H1 (cell line): ENCODE measurements around the gene PRKCA. TPM values are rescaled to one million over a fixed set of nuclear protein-coding genes. Genes with fewer than 3 reads are reported as not detected.

ENCODE experiments used
- CTCF ChIA-PET: fragments of 300-600 bp; sonication (Branson Sonifier 250); formaldehyde crosslinking; loops from one replicate; lab custom pipeline; 2021; ENCODE audit not compliant: partially characterized antibody; lab: Charles Lee
- POLR2A ChIA-PET: fragments of 300-600 bp; sonication (Branson Sonifier 250); formaldehyde crosslinking; loops from one replicate; lab custom pipeline; 2021; ENCODE audit warnings: inconsistent platforms; ENCODE audit not compliant: partially characterized antibody; lab: Charles Lee
- DNase-seq, 2 experiments: peaks; one replicate each; pipeline versions ENCODE4 v3.0.0 to v3.0.0-alpha.2; 2010 to 2022; ENCODE audit warnings: low spot score in 2 of 2, low read depth in 1 of 2, mixed read lengths in 1 of 2
- FAIRE-seq: peaks from 2 replicates; lab custom pipeline; 2011; peaks lifted over from hg19 to GRCh38; lab: Jason Lieb, UNC
- H2AFZ ChIP-seq: 2 replicates; pipeline ENCODE4 v1.8.1; 2012; ENCODE audit warnings: low read length, inconsistent platforms
- H2AK5ac ChIP-seq: 2 replicates; pipeline ENCODE4 v1.6.1; 2013; ENCODE audit warnings: low read depth, low read length
- H2BK120ac ChIP-seq: replicated peaks from 2 replicates; pipeline ENCODE3; 2013; ENCODE audit warnings: low read depth, low read length, inconsistent platforms
- H2BK12ac ChIP-seq: 2 replicates; pipeline ENCODE4 v1.6.1; 2013; ENCODE audit warnings: low read depth, low read length
- H2BK15ac ChIP-seq: 2 replicates; pipeline ENCODE4 v1.6.1; 2013; ENCODE audit warnings: low read length
- H2BK20ac ChIP-seq: 2 replicates; pipeline ENCODE4 v1.6.1; 2013; ENCODE audit warnings: low read length
- H2BK5ac ChIP-seq: 2 replicates; pipeline ENCODE4 v1.6.1; 2013; ENCODE audit warnings: low read depth, low read length
- H3K14ac ChIP-seq: 2 replicates; pipeline ENCODE4 v1.6.1; 2013; ENCODE audit warnings: inconsistent platforms; ENCODE audit not compliant: insufficient read length
- H3K18ac ChIP-seq: 2 replicates; pipeline ENCODE4 v1.6.1; 2013; ENCODE audit warnings: low read length; ENCODE audit errors: extremely low read depth
- H3K23ac ChIP-seq: 2 replicates; pipeline ENCODE4 v1.6.1; 2013; ENCODE audit warnings: inconsistent platforms; ENCODE audit not compliant: insufficient read length
- H3K23me2 ChIP-seq: 2 replicates; pipeline ENCODE4 v1.6.1; 2013; ENCODE audit warnings: low read depth, low read length
- H3K27ac ChIP-seq: 2 replicates; pipeline ENCODE4 v1.6.1; 2011; ENCODE audit warnings: low read depth, low read length, inconsistent platforms
- H3K27me3 ChIP-seq, 4 experiments: replicated peaks in 1 of 4; 1 replicate in 1 of 4; 2 replicates in 3 of 4; pipeline versions ENCODE4 v1.6.1 to v1.8.1; 2011 to 2013; ENCODE audit warnings: low read length in 3 of 4, mild to moderate bottlenecking in 3 of 4, inconsistent platforms in 2 of 4, mixed read lengths in 2 of 4, moderate library complexity in 1 of 4; ENCODE audit not compliant: control insufficient read depth in 3 of 4, insufficient read depth in 3 of 4; ENCODE audit errors: extremely low read depth in 1 of 4
- H3K36me3 ChIP-seq, 4 experiments: 2 replicates each; pipeline versions ENCODE4 v1.6.1 to v1.8.1; 2011 to 2013; ENCODE audit warnings: mild to moderate bottlenecking in 4 of 4, low read length in 3 of 4, moderate library complexity in 2 of 4, control low read depth in 1 of 4, inconsistent platforms in 1 of 4; ENCODE audit not compliant: insufficient read depth in 4 of 4, control insufficient read depth in 2 of 4
- H3K4ac ChIP-seq: replicated peaks from 2 replicates; pipeline ENCODE3; 2013; ENCODE audit warnings: low read length, low read depth, mixed read lengths, inconsistent platforms; ENCODE audit not compliant: insufficient read length
- H3K4me1 ChIP-seq, 4 experiments: replicated peaks in 1 of 4; 1 replicate in 1 of 4; 2 replicates in 3 of 4; pipeline versions ENCODE4 v1.6.1 to v1.8.1; 2011 to 2013; ENCODE audit warnings: low read length in 3 of 4, inconsistent platforms in 2 of 4, mixed read lengths in 1 of 4; ENCODE audit not compliant: insufficient read depth in 4 of 4, control insufficient read depth in 3 of 4
- H3K4me2 ChIP-seq, 2 experiments: 2 replicates each; pipeline versions ENCODE4 v1.6.1 to v1.8.1; 2011 to 2013; ENCODE audit warnings: low read depth in 2 of 2, low read length in 2 of 2, control low read depth in 1 of 2, inconsistent platforms in 1 of 2, mild to moderate bottlenecking in 1 of 2; ENCODE audit not compliant: insufficient read depth in 1 of 2
- H3K4me3 ChIP-seq, 4 experiments: fragments of 200-600, 300-600 bp in 1 of 4; sonication (generic), shearing (Covaris generic), sonication (Bioruptor Twin) in 1 of 4; 2 replicates each; pipeline versions ENCODE4 v1.5.1 to v1.8.1; 2011 to 2016; ENCODE audit warnings: low read length in 4 of 4, low read depth in 3 of 4, control low read depth in 2 of 4, inconsistent platforms in 2 of 4, mild to moderate bottlenecking in 2 of 4, mixed read lengths in 1 of 4, moderate library complexity in 1 of 4; ENCODE audit not compliant: insufficient read depth in 2 of 4; ENCODE audit errors: extremely low read depth in 1 of 4
- H3K56ac ChIP-seq: replicated peaks from 2 replicates; pipeline ENCODE3; 2013; ENCODE audit warnings: low read depth, mild to moderate bottlenecking, mixed read lengths, low read length, inconsistent platforms; ENCODE audit not compliant: insufficient read length
- H3K79me1 ChIP-seq: 2 replicates; pipeline ENCODE4 v1.6.1; 2013; ENCODE audit warnings: low read depth, low read length, control low read depth
- H3K79me2 ChIP-seq, 2 experiments: 2 replicates each; pipeline versions ENCODE4 v1.6.1 to v1.8.1; 2012 to 2013; ENCODE audit warnings: low read length in 2 of 2, mild to moderate bottlenecking in 2 of 2, inconsistent platforms in 1 of 2; ENCODE audit not compliant: insufficient read depth in 2 of 2, control insufficient read depth in 1 of 2
- H3K9ac ChIP-seq, 4 experiments: replicated peaks in 1 of 4; 1 replicate in 1 of 4; 2 replicates in 3 of 4; pipeline versions ENCODE4 v1.6.1 to v1.8.1; 2011 to 2013; ENCODE audit warnings: low read depth in 3 of 4, low read length in 3 of 4, control low read depth in 2 of 4, mild to moderate bottlenecking in 2 of 4, moderate library complexity in 2 of 4, inconsistent platforms in 1 of 4; ENCODE audit errors: extremely low read depth in 1 of 4
- H3K9me3 ChIP-seq, 2 experiments: 2 replicates each; pipeline versions ENCODE4 v1.6.1 to v1.8.1; 2012 to 2013; ENCODE audit warnings: mild to moderate bottlenecking in 2 of 2, moderate library complexity in 2 of 2, control low read depth in 1 of 2, inconsistent platforms in 1 of 2, low read depth in 1 of 2, low read length in 1 of 2, mixed read lengths in 1 of 2; ENCODE audit not compliant: insufficient read depth in 2 of 2
- H4K20me1 ChIP-seq, 2 experiments: replicated peaks in 1 of 2; 2 replicates each; pipeline versions ENCODE3 to v1.8.1; 2011 to 2013; ENCODE audit warnings: inconsistent platforms in 2 of 2, low read length in 2 of 2, mild to moderate bottlenecking in 1 of 2; ENCODE audit not compliant: insufficient read depth in 2 of 2, control insufficient read depth in 1 of 2
- H4K5ac ChIP-seq: 2 replicates; pipeline ENCODE4 v1.6.1; 2013; ENCODE audit warnings: low read length, low read depth, mixed read lengths, inconsistent platforms; ENCODE audit not compliant: insufficient read length
- H4K8ac ChIP-seq: 2 replicates; pipeline ENCODE4 v1.8.0; 2013; ENCODE audit warnings: mild to moderate bottlenecking, moderate library complexity, low read length, inconsistent platforms; ENCODE audit not compliant: insufficient read depth; ENCODE audit errors: extremely low read depth
- H4K91ac ChIP-seq: replicated peaks from 2 replicates; pipeline ENCODE3; 2013; ENCODE audit warnings: low read length, mixed read lengths, inconsistent platforms; ENCODE audit not compliant: insufficient read length
- CBX5 ChIP-seq: fragments of 300-800, 300-1000 bp; sonication (generic); IDR thresholded peaks from 2 replicates; pipeline ENCODE4 v1.7.1; 2016; ENCODE audit warnings: antibody characterized with exemption, low read length, low read depth
- CHD1 ChIP-seq: IDR thresholded peaks from 2 replicates; pipeline ENCODE4 v1.6.1; 2012; ENCODE audit warnings: low read depth, low read length, improper control_type of control experiment
- GTF2F1 ChIP-seq: IDR thresholded peaks from 2 replicates; pipeline ENCODE4 v1.6.1; 2012; ENCODE audit warnings: low read depth, low read length, improper control_type of control experiment, borderline replicate concordance
- KDM1A ChIP-seq: fragments of 200-600, 300-600 bp; sonication (generic); IDR thresholded peaks from 2 replicates; pipeline ENCODE4 v1.7.1; 2016; ENCODE audit warnings: mild to moderate bottlenecking, low read length, borderline replicate concordance
- PHF8 ChIP-seq: fragments of 200-600 bp; sonication (generic); conservative IDR thresholded peaks from 2 replicates; pipeline ENCODE4 v1.7.1; 2012; ENCODE audit warnings: low read depth, mild to moderate bottlenecking, inconsistent platforms, low read length, moderate library complexity
- SIRT6 ChIP-seq: IDR thresholded peaks from one replicate; pipeline ENCODE4 v1.7.1; 2012; ENCODE audit warnings: low read length, inconsistent platforms
- TBP ChIP-seq: IDR thresholded peaks from 2 replicates; pipeline ENCODE4 v1.6.1; 2011; ENCODE audit warnings: low read depth, low read length, improper control_type of control experiment
- YY1 ChIP-seq: IDR thresholded peaks from 2 replicates; pipeline ENCODE4 v1.6.1; 2011; ENCODE audit warnings: low read depth, mild to moderate bottlenecking, low read length
- WGBS, 2 experiments: shearing (Covaris generic) in 1 of 2; methylation state at CpG; one replicate each; pipeline versions ENCODE4 v1.1.6 to v1.1.7; 2013 to 2015; ENCODE audit warnings: low lambda C conversion rate in 2 of 2, mixed read lengths in 2 of 2, inconsistent platforms in 1 of 2, low coverage in 1 of 2, missing lambda C conversion rate in 1 of 2; ENCODE audit not compliant: insufficient replicate concordance in 2 of 2, insufficient coverage in 1 of 2, insufficient read length in 1 of 2; ENCODE audit errors: extremely low coverage in 1 of 2, missing lambda C conversion rate in 1 of 2; 5-methylcytosine and 5-hydroxymethylcytosine counted together
- polyA plus RNA-seq, 7 experiments: library from polyadenylated mRNA; depleted of rRNA in 3 of 7; stranded (reverse) in 5 of 7; unstranded in 2 of 7; fragments of >200 nt in 5 of 7; fragments of 200-250 nt in 2 of 7; gene quantifications; 1 replicate in 5 of 7; 2 replicates in 1 of 7; 4 replicates in 1 of 7; pipeline versions ENCODE4 v1.2.1 to v1.2.3, GENCODE V29; 2011 to 2013; ENCODE audit warnings: missing spikeins in 2 of 7, mixed read lengths in 2 of 7
- total RNA-seq: library from RNA; stranded (reverse); fragmentation: NEBNext Ultra II Directional; extraction: Animal tissue kit (Norgen Biotek cat#: 25700); gene quantifications from 2 replicates; pipeline ENCODE4 v1.2.1, GENCODE V29; 2021

The PRKCA gene
- total and polyA plus RNA-seq, 2 of the 8 experiments (the other 6 are each of a cell fraction or from before 2014, with no cell fraction given), result 5.8 to 17.8 TPM

DNA sequence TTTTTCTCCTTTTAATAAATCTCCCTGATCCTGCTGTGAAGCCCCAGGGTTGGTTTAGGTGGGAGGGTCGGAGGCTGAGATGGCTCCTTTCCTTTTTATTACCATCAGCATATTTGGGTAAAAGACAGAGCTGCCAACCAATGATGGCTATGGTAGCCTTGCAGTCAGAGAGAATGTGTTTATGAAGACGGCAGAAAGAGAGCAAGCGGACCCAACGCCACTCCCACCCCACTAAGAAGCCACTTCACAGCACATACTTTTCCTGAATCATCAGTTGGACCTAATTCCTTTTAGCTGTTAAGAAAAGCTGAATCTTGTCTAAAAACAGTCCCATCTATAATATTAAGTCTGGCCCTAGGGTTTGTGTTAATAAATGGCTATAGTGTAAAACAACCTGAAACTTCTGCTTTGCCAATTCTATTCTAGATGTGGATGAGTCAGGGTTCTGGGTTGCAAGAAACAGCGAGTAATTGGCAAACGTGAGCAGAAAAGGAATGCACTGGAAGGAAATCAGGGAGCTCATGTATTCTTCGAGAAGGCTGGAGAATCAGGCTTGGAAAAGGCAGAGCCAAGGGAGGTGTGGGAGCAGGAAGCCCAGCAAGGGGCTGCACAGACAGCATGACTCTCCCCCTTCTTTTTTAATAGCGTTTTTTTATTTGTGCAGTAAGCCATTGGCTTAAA is 34.0 kb upstream of the PRKCA start:
- Histone ChIP-seq H4K20me1 (no peaks in the 10 kb centered on the region), H3K56ac (no peak overlapping the region), H3K9ac (no peak overlapping the region), H2AFZ (no peak overlapping the region), H3K4me2 (no peak overlapping the region), H2BK20ac (no peak overlapping the region), H3K23ac (no peak overlapping the region), H4K91ac (no peak overlapping the region), H2BK15ac (no peak overlapping the region), H3K36me3 (no peaks in the 10 kb centered on the region), H3K4me3 (no peak overlapping the region), H4K8ac (no peak overlapping the region), H3K27me3 (no peaks in the 10 kb centered on the region; a peak in 1 of 7 replicates), H3K4me1 (no peaks in the 10 kb centered on the region), H3K14ac (no peak overlapping the region), H3K9me3 (peaks cover 3% of the 10 kb centered on the region in 2 experiments; a peak in 2 of 4 replicates), H2BK12ac (no peak overlapping the region), H2BK120ac (no peak overlapping the region), H4K5ac (no peak overlapping the region), H3K79me2 (no peaks in the 10 kb centered on the region), H2AK5ac (no peak overlapping the region), H2BK5ac (no peak overlapping the region), H3K4ac (no peak overlapping the region), H3K79me1 (no peaks in the 10 kb centered on the region), H3K23me2 (no peaks in the 10 kb centered on the region), H3K18ac (no peak overlapping the region), H3K27ac (no peak overlapping the region)
- FAIRE-seq (no peak), DNase-seq (no peak)
- ChIA-PET POLR2A (no interaction called here), CTCF (interaction anchor here (0.6 to 2.9 kb wide), 5 partner anchors 13 to 284 kb away, joined by 3 to 7 read pairs (median 3); no protein-coding TSS in a partner anchor)
- WGBS, 2 experiments, result 75% methylated on average over 8 of the region's 8 CpGs; no CpG with 5 or more reads in 1 of the 2 experiments
- TF ChIP-seq TBP, result no peak
- no peak for TF ChIP-seq CBX5
- TF ChIP-seq SIRT6, result no peak
- TF ChIP-seq GTF2F1, result no peak
- no peak for TF ChIP-seq YY1
- no peak for TF ChIP-seq CHD1
- TF ChIP-seq KDM1A, result no peak
- no peak for TF ChIP-seq PHF8
